Body of pancreas (tissue), 4 donors: Measurements from ENCODE around the gene MST1R.

Source experiments
- POLR2A ChIP-seq, 3 donors: fragments of 450-650 bp; IDR thresholded peaks; one replicate each; pipeline ENCODE4 v1.6.1; 2016; ENCODE audit warnings: antibody characterized with exemption in 3 of 3, mild to moderate bottlenecking in 2 of 3
- TF ChIP-seq, protein P1 (sequence below), 7 experiments: fragments of 450-650 bp in 4 of 7; fragments of 200-600 bp in 3 of 7; sonication (generic) in 3 of 7; IDR thresholded peaks; one replicate each; pipeline ENCODE4 v1.5.1; 2016 to 2019; ENCODE audit warnings: antibody characterized with exemption in 7 of 7

DNA sequence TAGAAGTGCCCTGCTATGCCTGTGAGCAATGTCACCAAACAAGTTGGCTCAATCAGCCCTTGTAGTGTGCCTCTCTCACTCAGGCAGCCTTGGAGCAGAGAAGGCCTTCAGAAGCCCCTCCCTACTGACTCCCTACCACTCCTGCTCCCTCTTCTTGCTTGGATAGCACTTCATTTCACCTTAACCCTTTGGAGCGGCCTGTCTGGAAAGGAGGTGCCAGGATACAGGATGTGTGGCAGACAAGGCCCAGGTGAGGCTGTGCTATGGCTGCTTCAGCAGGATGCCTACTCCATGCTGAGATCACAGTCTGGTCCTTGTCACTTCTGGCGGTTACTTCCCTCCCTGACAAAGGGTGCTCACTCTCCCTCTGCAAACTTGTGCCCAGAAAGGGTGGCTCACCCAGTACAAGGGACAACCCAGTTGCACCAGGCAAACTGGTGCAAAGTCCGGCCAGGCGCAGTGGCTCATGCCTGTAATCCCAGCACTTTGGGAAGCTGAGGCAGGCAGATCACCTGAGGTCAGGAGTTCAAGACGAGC lies 24.9 kb upstream of the MST1R start:
- TF ChIP-seq, protein P1, sequence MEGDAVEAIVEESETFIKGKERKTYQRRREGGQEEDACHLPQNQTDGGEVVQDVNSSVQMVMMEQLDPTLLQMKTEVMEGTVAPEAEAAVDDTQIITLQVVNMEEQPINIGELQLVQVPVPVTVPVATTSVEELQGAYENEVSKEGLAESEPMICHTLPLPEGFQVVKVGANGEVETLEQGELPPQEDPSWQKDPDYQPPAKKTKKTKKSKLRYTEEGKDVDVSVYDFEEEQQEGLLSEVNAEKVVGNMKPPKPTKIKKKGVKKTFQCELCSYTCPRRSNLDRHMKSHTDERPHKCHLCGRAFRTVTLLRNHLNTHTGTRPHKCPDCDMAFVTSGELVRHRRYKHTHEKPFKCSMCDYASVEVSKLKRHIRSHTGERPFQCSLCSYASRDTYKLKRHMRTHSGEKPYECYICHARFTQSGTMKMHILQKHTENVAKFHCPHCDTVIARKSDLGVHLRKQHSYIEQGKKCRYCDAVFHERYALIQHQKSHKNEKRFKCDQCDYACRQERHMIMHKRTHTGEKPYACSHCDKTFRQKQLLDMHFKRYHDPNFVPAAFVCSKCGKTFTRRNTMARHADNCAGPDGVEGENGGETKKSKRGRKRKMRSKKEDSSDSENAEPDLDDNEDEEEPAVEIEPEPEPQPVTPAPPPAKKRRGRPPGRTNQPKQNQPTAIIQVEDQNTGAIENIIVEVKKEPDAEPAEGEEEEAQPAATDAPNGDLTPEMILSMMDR (IDR thresholded peaks at IDR 0.05), result no peak
- no peak for TF ChIP-seq POLR2A (IDR thresholded peaks at IDR 0.05)
